Lung microvascular endothelial cell (primary cell): ENCODE results near the gene GPR55. TPM values are rescaled to one million over a fixed set of nuclear protein-coding genes. Genes with fewer than 3 reads are reported as not detected.

ENCODE experiments used
- DNase-seq, 2 donors: peaks; one replicate each; pipeline versions ENCODE4 v3.0.0 to v3.0.0-alpha.2; 2010; ENCODE audit warnings: low read depth in 2 of 2
- total RNA-seq: library from RNA; depleted of rRNA; stranded (reverse); fragments of >200 nt; gene quantifications from 2 replicates; pipeline ENCODE4 v1.2.1, GENCODE V29; 2014

GPR55 gene
- total RNA-seq, 1 donor from 2014 or later = not detected

- no peak for DNase-seq
Measured at GRCh38 chr2:230934231-230935129, 9.4 kb upstream of the GPR55 start.

- no peak for DNase-seq
Measured at GRCh38 chr2:230933521-230934180, 8.6 kb upstream of the GPR55 start.

- no peak for DNase-seq
Measured at GRCh38 chr2:230932556-230933511, 7.8 kb upstream of the GPR55 start.

GRCh38 chr2:230931556-230932231, 6.7 kb upstream of the GPR55 start:
- no peak for DNase-seq

- DNase-seq = no peak
Measured at GRCh38 chr2:230930928-230931555, 6.0 kb upstream of the GPR55 start.

- no peak for DNase-seq
Measured at GRCh38 chr2:230930149-230930780, 5.2 kb upstream of the GPR55 start.

GRCh38 chr2:230929381-230930148, 4.5 kb upstream of the GPR55 start:
- DNase-seq = no peak

- no peak for DNase-seq
Measured at GRCh38 chr2:230928701-230929380, 3.8 kb upstream of the GPR55 start.

GRCh38 chr2:230927711-230928341, 2.8 kb upstream of the GPR55 start:
- no peak for DNase-seq

- DNase-seq = no peak
Measured at GRCh38 chr2:230925879-230926765, 1.1 kb upstream of the GPR55 start.

- no peak for DNase-seq
Measured at GRCh38 chr2:230925443-230925878, 419 bp upstream of the GPR55 start.

- no peak for DNase-seq
Measured at GRCh38 chr2:230924092-230924469, 961 bp downstream of the GPR55 start.

GRCh38 chr2:230922951-230923717, 1.9 kb downstream of the GPR55 start:
- DNase-seq = no peak

GRCh38 chr2:230921806-230922595, 3.0 kb downstream of the GPR55 start:
- DNase-seq = no peak

- DNase-seq = no peak
Measured at GRCh38 chr2:230920167-230920566, 4.9 kb downstream of the GPR55 start.

GRCh38 chr2:230919681-230920080, 5.4 kb downstream of the GPR55 start:
- no peak for DNase-seq
